ENCODE data around the gene PAM16.

Gene PAM16

DNA sequence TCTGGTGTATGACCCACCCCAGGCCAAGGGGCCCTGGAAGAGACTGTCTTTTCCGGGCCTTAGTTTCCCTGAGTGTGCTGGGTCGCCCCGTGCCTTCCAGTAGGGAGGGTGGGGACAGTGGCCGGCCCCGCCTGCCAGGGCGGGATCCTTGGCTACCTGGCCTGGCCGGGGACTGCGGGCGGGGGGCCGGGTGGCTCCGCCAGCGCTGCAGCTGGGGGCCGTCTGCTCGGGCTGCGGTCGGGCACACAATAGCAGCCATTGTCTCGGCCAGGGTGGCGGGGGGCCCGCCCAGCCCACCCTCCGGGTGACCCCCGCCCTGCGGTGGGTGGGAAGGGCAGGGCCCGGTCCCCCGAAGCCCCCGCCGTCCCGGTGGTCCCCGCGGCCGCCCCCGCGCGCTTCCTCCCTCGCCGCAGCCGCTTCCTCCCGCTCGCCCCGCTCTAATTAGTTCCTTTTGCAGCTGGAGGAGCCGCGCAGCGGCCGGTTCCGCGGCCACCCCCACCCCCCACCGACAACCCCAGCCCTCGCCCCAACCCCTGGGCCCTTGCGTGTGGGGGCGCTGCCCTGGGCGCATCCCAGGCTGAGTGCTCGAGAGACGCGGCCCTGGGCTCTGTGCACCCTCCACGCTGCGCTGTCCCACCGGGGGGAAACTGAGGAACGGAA lies 23.6 kb downstream of the PAM16 start:
- no peak for DNase-seq (ENCODE audit: extremely low read depth, low read depth)
- H3K4me3 ChIP-seq (replicated peaks; ENCODE audit: low read depth, low read length), result peak overlapping the region; percentile 36
- TF ChIP-seq, protein P1, sequence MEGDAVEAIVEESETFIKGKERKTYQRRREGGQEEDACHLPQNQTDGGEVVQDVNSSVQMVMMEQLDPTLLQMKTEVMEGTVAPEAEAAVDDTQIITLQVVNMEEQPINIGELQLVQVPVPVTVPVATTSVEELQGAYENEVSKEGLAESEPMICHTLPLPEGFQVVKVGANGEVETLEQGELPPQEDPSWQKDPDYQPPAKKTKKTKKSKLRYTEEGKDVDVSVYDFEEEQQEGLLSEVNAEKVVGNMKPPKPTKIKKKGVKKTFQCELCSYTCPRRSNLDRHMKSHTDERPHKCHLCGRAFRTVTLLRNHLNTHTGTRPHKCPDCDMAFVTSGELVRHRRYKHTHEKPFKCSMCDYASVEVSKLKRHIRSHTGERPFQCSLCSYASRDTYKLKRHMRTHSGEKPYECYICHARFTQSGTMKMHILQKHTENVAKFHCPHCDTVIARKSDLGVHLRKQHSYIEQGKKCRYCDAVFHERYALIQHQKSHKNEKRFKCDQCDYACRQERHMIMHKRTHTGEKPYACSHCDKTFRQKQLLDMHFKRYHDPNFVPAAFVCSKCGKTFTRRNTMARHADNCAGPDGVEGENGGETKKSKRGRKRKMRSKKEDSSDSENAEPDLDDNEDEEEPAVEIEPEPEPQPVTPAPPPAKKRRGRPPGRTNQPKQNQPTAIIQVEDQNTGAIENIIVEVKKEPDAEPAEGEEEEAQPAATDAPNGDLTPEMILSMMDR (IDR thresholded peaks at IDR 0.05; ENCODE audit: low read depth, low read length, missing control alignments), result no peak

- TF ChIP-seq, protein P1 (IDR thresholded peaks at IDR 0.05; ENCODE audit: low read depth, low read length, missing control alignments), result no peak
- no peak overlapping the region for H3K4me3 ChIP-seq (replicated peaks; ENCODE audit: low read depth, low read length)
- no peak for DNase-seq (ENCODE audit: extremely low read depth, low read depth)
These were observed 25.8 kb downstream of the PAM16 start for GRCh38 chr16:4325253-4325758.

DNA sequence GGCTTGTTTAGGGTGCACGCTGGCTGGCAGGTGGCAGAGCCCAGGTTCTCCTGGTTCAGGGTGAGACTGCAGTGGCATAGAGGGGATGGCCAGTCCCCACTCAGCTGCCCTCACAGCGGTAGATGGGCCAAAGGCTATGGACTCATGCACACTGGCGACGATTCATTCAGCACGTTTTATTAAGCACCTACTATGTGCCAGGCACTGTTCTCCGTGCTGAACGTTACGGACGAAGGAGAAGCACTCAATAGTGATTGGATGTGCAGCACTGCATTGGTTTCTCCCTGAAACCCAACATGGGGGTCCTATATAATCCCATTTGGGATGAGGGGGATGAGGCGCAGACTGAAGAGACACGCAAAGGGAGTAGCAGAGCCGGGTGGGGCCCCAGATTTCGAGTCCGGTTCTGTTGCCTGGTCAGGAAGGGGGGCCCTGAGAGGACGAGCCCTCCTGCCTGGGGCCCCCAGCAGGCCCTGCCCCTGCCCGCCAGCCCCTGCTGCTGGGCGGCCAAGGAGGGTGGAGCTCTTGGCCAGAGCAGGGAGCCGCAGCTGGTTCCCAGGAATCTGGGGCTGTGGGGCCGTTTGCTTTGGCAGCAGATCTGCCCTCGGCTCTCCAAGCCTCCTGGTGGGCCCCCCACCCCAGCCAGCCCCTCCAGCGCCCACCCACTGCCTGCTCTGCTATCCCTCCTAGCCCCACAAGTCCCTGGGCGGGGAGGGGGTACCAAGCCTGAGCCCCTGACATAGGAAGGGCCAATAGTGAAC lies 26.4 kb downstream of the PAM16 start:
- TF ChIP-seq, protein P1 (IDR thresholded peaks at IDR 0.05; ENCODE audit: low read depth, low read length, missing control alignments), result no peak
- no peak overlapping the region for H3K4me3 ChIP-seq (replicated peaks; ENCODE audit: low read depth, low read length)
- no peak for DNase-seq (ENCODE audit: extremely low read depth, low read depth)

GRCh38 chr16:4323845-4324488 lies 27.2 kb downstream of the PAM16 start:
- no peak overlapping the region for H3K4me3 ChIP-seq (replicated peaks; ENCODE audit: low read depth, low read length)
- TF ChIP-seq, protein P1 (IDR thresholded peaks at IDR 0.05; ENCODE audit: low read depth, low read length, missing control alignments), result no peak
- no peak for DNase-seq (ENCODE audit: extremely low read depth, low read depth)

DNA sequence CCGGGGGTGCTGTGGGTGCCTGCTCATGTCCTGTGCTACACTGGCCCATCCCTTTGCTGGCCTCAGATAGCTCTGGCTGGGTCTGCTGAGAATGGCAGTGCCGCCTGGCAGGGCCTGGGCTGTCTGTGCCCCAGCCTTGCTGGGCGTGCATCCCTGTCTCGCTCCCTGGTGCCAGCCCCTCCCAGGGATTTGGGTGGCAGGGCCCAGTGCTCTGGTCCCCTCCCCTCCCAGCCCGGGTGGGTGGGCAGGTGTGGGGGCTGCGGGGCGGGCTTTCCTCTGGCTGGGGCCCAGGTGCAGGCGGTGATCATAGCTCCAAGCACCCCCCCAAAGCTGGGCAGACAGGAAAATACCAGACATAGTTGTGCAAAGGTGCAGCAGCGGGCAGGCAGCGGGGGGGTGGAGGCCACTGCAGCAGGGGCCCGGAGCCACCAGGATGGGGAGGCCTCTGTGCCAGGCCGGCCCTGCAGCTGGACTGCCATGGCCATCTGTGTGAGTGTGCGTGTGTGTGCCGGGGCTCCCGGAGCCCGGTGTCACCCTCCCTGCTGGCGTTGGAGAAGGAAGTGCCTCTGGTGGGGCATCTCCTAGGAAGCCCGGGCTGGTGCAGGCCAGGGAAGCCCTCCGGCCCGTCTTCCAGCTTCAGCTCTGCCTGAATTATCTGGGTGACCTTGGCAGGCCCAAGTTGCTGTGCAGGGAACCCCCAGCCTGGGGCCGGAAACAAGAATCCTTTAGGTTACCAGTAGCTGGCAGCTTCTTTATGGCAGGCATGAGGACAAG lies 27.9 kb downstream of the PAM16 start:
- no peak overlapping the region for H3K4me3 ChIP-seq (replicated peaks; ENCODE audit: low read depth, low read length)
- DNase-seq (ENCODE audit: extremely low read depth, low read depth), result no peak
- TF ChIP-seq, protein P1 (IDR thresholded peaks at IDR 0.05; ENCODE audit: low read depth, low read length, missing control alignments), result no peak
